Nephron progenitor cell (in vitro differentiated cells): ENCODE measurements around the gene KIF7.

Source experiments
- DNase-seq: peaks from one replicate; pipeline ENCODE4 v3.0.0; 2021
- H3K27ac Mint-ChIP-seq: 2 replicates; pipeline ENCODE4 v1.8.0; 2021; ENCODE audit warnings: mild to moderate bottlenecking, moderate library complexity, mixed read lengths
- H3K27me3 Mint-ChIP-seq: 2 replicates; pipeline ENCODE4 v1.8.0; 2021; ENCODE audit warnings: mild to moderate bottlenecking, low read depth, mixed read lengths; ENCODE audit not compliant: poor library complexity
- H3K36me3 Mint-ChIP-seq: 2 replicates; pipeline ENCODE4 v1.8.0; 2021; ENCODE audit warnings: low read depth, mixed read lengths
- H3K4me1 Mint-ChIP-seq: 2 replicates; pipeline ENCODE4 v1.8.0; 2021; ENCODE audit warnings: mixed read lengths
- H3K4me3 Mint-ChIP-seq: 2 replicates; pipeline ENCODE4 v1.8.0; 2021; ENCODE audit warnings: mild to moderate bottlenecking, moderate library complexity, mixed read lengths
- H3K9me3 Mint-ChIP-seq: 2 replicates; pipeline ENCODE4 v1.8.0; 2021; ENCODE audit warnings: mild to moderate bottlenecking, moderate library complexity, mixed read lengths
- CTCF ChIP-seq: fragments of 200-600 bp; sonication (generic); IDR thresholded peaks from 2 replicates; pipeline ENCODE4 v1.5.0; 2021; ENCODE audit warnings: antibody characterized with exemption

The KIF7 gene

GRCh38 chr15:89654847-89655805 is at the start of gene KIF7:
KIF7 (minus strand) TSS chr15:89655467; CDS start chr15:89652930, 2,537 bp downstream.
- Mint-ChIP-seq H3K36me3 (peaks cover 14% of the 10 kb centered on the region), H3K4me3 (peak within 1 kb of the TSS; percentile 91), H3K27ac (peak within 1 kb of the TSS; percentile 70), H3K27me3 (peaks cover 43% of the 10 kb centered on the region), H3K4me1 (peaks cover 22% of the 10 kb centered on the region), H3K9me3 (peaks cover under 1% of the 10 kb centered on the region)
- DNase-seq: peak; percentile 77
- TF ChIP-seq CTCF: no peak

- no peak for TF ChIP-seq CTCF
- Mint-ChIP-seq H3K36me3 (no peaks in the 10 kb centered on the region), H3K4me3 (no peak overlapping the region), H3K4me1 (no peaks in the 10 kb centered on the region), H3K27ac (no peak overlapping the region), H3K27me3 (peaks cover 67% of the 10 kb centered on the region), H3K9me3 (no peaks in the 10 kb centered on the region)
- DNase-seq: no peak
Observed at GRCh38 chr15:89704411-89704810, 49.1 kb upstream of the KIF7 start.

GRCh38 chr15:89695198-89695597 is 39.9 kb upstream of the KIF7 start:
- H3K4me3 Mint-ChIP-seq: no peak overlapping the region
- H3K4me1 Mint-ChIP-seq: peaks cover 6% of the 10 kb centered on the region
- TF ChIP-seq CTCF: no peak
- peaks cover 80% of the 10 kb centered on the region for H3K27me3 Mint-ChIP-seq
- no peak overlapping the region for H3K27ac Mint-ChIP-seq
- no peaks in the 10 kb centered on the region for H3K36me3 Mint-ChIP-seq
- DNase-seq: no peak
- H3K9me3 Mint-ChIP-seq: peaks cover 9% of the 10 kb centered on the region

GRCh38 chr15:89693696-89694095 is 38.4 kb upstream of the KIF7 start:
- no peak overlapping the region for H3K4me3 Mint-ChIP-seq
- H3K36me3 Mint-ChIP-seq: no peaks in the 10 kb centered on the region
- TF ChIP-seq CTCF: no peak
- peaks cover 81% of the 10 kb centered on the region for H3K27me3 Mint-ChIP-seq
- peaks cover 14% of the 10 kb centered on the region for H3K4me1 Mint-ChIP-seq
- H3K9me3 Mint-ChIP-seq: peaks cover 9% of the 10 kb centered on the region
- H3K27ac Mint-ChIP-seq: no peak overlapping the region
- no peak for DNase-seq

GRCh38 chr15:89693091-89693490 is 37.8 kb upstream of the KIF7 start:
- H3K27me3 Mint-ChIP-seq: peaks cover 77% of the 10 kb centered on the region
- H3K27ac Mint-ChIP-seq: no peak overlapping the region
- no peak for TF ChIP-seq CTCF
- no peak overlapping the region for H3K4me3 Mint-ChIP-seq
- peaks cover 14% of the 10 kb centered on the region for H3K4me1 Mint-ChIP-seq
- no peak for DNase-seq
- H3K36me3 Mint-ChIP-seq: no peaks in the 10 kb centered on the region
- peaks cover 5% of the 10 kb centered on the region for H3K9me3 Mint-ChIP-seq
